Nephron (organoid): ENCODE measurements around the gene TRIM62.

Experiments
- H3K27ac Mint-ChIP-seq, 3 experiments: 2 replicates each; pipeline ENCODE4 v1.8.0; 2020; ENCODE audit warnings: mixed read lengths in 3 of 3, mild to moderate bottlenecking in 2 of 3, moderate library complexity in 1 of 3
- H3K27me3 Mint-ChIP-seq: 2 replicates; pipeline ENCODE4 v1.8.0; 2021; ENCODE audit warnings: low read depth, mild to moderate bottlenecking, moderate library complexity, mixed read lengths
- H3K36me3 Mint-ChIP-seq: 2 replicates; pipeline ENCODE4 v1.8.0; 2020; ENCODE audit warnings: low read depth, mixed read lengths
- H3K4me1 Mint-ChIP-seq: 2 replicates; pipeline ENCODE4 v1.8.0; 2020; ENCODE audit warnings: mixed read lengths
- H3K4me3 Mint-ChIP-seq, 3 experiments: 2 replicates each; pipeline ENCODE4 v1.8.0; 2020; ENCODE audit warnings: mild to moderate bottlenecking in 3 of 3, mixed read lengths in 3 of 3, moderate library complexity in 2 of 3
- H3K9me3 Mint-ChIP-seq: 2 replicates; pipeline ENCODE4 v1.8.0; 2020; ENCODE audit warnings: mixed read lengths
- CTCF ChIP-seq, 3 experiments: fragments of 200-600 bp; sonication (generic); IDR thresholded peaks; one replicate each; pipeline ENCODE4 v1.5.0; 2021; ENCODE audit warnings: antibody characterized with exemption in 3 of 3; ENCODE audit not compliant: unreplicated experiment in 3 of 3

The TRIM62 gene

GRCh38 chr1:33195556-33195955, 13.7 kb upstream of the TRIM62 start:
- Mint-ChIP-seq H3K4me1 (no peaks in the 10 kb centered on the region), H3K9me3 (peaks cover 12% of the 10 kb centered on the region), H3K36me3 (no peaks in the 10 kb centered on the region), H3K4me3 (no peak overlapping the region), H3K27me3 (no peaks in the 10 kb centered on the region), H3K27ac (no peak overlapping the region)
- no peak for TF ChIP-seq CTCF (IDR thresholded peaks at IDR 0.05; ENCODE audit: unreplicated experiment in 3 of 3)

GRCh38 chr1:33191731-33192275, 10.0 kb upstream of the TRIM62 start:
- H3K4me3 Mint-ChIP-seq = no peak overlapping the region
- no peaks in the 10 kb centered on the region for H3K9me3 Mint-ChIP-seq
- TF ChIP-seq CTCF (IDR thresholded peaks at IDR 0.05; ENCODE audit: unreplicated experiment in 3 of 3) = no peak
- no peak overlapping the region for H3K27ac Mint-ChIP-seq
- H3K27me3 Mint-ChIP-seq = no peaks in the 10 kb centered on the region
- no peaks in the 10 kb centered on the region for H3K36me3 Mint-ChIP-seq
- H3K4me1 Mint-ChIP-seq = no peaks in the 10 kb centered on the region

- H3K4me3 Mint-ChIP-seq = no peak overlapping the region
- no peaks in the 10 kb centered on the region for H3K27me3 Mint-ChIP-seq
- peaks cover 4% of the 10 kb centered on the region for H3K4me1 Mint-ChIP-seq
- TF ChIP-seq CTCF (IDR thresholded peaks at IDR 0.05; ENCODE audit: unreplicated experiment in 3 of 3) = no peak
- H3K27ac Mint-ChIP-seq = no peak overlapping the region
- no peaks in the 10 kb centered on the region for H3K36me3 Mint-ChIP-seq
- H3K9me3 Mint-ChIP-seq = no peaks in the 10 kb centered on the region
Observed at GRCh38 chr1:33190701-33191100, 8.9 kb upstream of the TRIM62 start.

- peaks cover 12% of the 10 kb centered on the region for H3K4me1 Mint-ChIP-seq
- H3K27ac Mint-ChIP-seq = no peak overlapping the region
- no peaks in the 10 kb centered on the region for H3K36me3 Mint-ChIP-seq
- no peak overlapping the region for H3K4me3 Mint-ChIP-seq
- no peaks in the 10 kb centered on the region for H3K27me3 Mint-ChIP-seq
- TF ChIP-seq CTCF (IDR thresholded peaks at IDR 0.05; ENCODE audit: unreplicated experiment in 3 of 3) = no peak
- H3K9me3 Mint-ChIP-seq = no peaks in the 10 kb centered on the region
Observed at GRCh38 chr1:33188572-33189275, 6.9 kb upstream of the TRIM62 start.

GRCh38 chr1:33186936-33187335, 5.1 kb upstream of the TRIM62 start:
- Mint-ChIP-seq H3K4me3 (no peak overlapping the region), H3K27ac (no peak overlapping the region), H3K9me3 (no peaks in the 10 kb centered on the region), H3K27me3 (peaks cover 6% of the 10 kb centered on the region), H3K36me3 (no peaks in the 10 kb centered on the region), H3K4me1 (peaks cover 28% of the 10 kb centered on the region)
- TF ChIP-seq CTCF (IDR thresholded peaks at IDR 0.05; ENCODE audit: unreplicated experiment in 3 of 3) = no peak

GRCh38 chr1:33185541-33185940, 3.7 kb upstream of the TRIM62 start:
- Mint-ChIP-seq H3K4me3 (peak overlapping the region in 1 of 3 experiments; percentile 27), H3K4me1 (peaks cover 30% of the 10 kb centered on the region), H3K27ac (peak overlapping the region in 2 of 3 experiments; percentile 32 to 65), H3K27me3 (peaks cover 6% of the 10 kb centered on the region), H3K36me3 (no peaks in the 10 kb centered on the region), H3K9me3 (no peaks in the 10 kb centered on the region)
- TF ChIP-seq CTCF (IDR thresholded peaks at IDR 0.05; ENCODE audit: unreplicated experiment in 3 of 3) = no peak
